GM18517 (cell line): Measurements from ENCODE around the gene TBCD.

ENCODE experiments used
- ATAC-seq: cut with Tn5 transposase; IDR thresholded peaks from one replicate; pipeline ENCODE4 v1.9.1; 2021; ENCODE audit warnings: mild to moderate bottlenecking, moderate library complexity; ENCODE audit not compliant: unreplicated experiment

TBCD gene

GRCh38 chr17:82932518-82933310 lies 180.8 kb downstream of the TBCD start:
- ATAC-seq, result no peak

GRCh38 chr17:82933911-82934310 lies 182.0 kb downstream of the TBCD start:
- no peak for ATAC-seq

GRCh38 chr17:82935966-82936767 lies 184.3 kb downstream of the TBCD start:
- ATAC-seq, result no peak

- ATAC-seq, result no peak
These were observed 184.9 kb downstream of the TBCD start for GRCh38 chr17:82936768-82937171.

GRCh38 chr17:82937411-82938371 lies 185.8 kb downstream of the TBCD start:
- ATAC-seq, result no peak

GRCh38 chr17:82938486-82938872 lies 186.6 kb downstream of the TBCD start:
- no peak for ATAC-seq

- ATAC-seq, result no peak
These were observed 187.2 kb downstream of the TBCD start for GRCh38 chr17:82938873-82939620.

GRCh38 chr17:82939621-82940135 lies 187.8 kb downstream of the TBCD start:
- ATAC-seq, result no peak

GRCh38 chr17:82940226-82941020 lies 188.6 kb downstream of the TBCD start:
- no peak for ATAC-seq

- ATAC-seq, result no peak
These were observed 189.4 kb downstream of the TBCD start for GRCh38 chr17:82941021-82942001.

- no peak for ATAC-seq
These were observed 190.6 kb downstream of the TBCD start for GRCh38 chr17:82942166-82943130.

- ATAC-seq, result no peak
These were observed 191.5 kb downstream of the TBCD start for GRCh38 chr17:82943339-82943738.

- no peak for ATAC-seq
These were observed 191.9 kb downstream of the TBCD start for GRCh38 chr17:82943751-82944150.

- ATAC-seq, result no peak
These were observed 193.1 kb downstream of the TBCD start for GRCh38 chr17:82944990-82945389.

GRCh38 chr17:82946081-82946480 lies 194.2 kb downstream of the TBCD start:
- ATAC-seq, result no peak

- no peak for ATAC-seq
These were observed 195.5 kb downstream of the TBCD start for GRCh38 chr17:82947051-82947991.
